NCI-H774 (cell line): ENCODE data around the gene SRCIN1.

Source experiments
- DNase-seq: peaks from one replicate; lab custom pipeline; 2025; lab: John Stamatoyannopoulos, UW

SRCIN1 gene

DNA sequence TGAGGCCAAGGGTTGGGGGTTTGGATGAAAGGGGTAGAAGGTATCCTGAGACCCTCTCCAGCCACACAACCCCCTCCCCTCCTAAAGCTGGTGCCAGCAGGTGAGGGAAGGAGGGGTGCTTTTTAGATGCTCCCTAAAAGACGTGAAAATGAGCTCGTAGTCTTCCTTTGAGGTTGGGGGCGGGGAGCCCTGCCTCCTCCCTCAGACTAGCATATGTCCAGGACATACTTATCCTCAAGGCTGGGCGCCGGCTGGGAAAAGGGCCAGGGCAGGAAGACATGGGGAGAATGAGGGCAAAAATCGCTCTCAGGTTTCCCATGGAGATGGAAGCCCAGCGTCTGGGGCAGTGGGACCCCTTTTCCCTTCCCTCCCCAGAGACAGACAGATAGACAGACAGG, 26.7 kb downstream of the SRCIN1 start:
- no peak for DNase-seq

DNA sequence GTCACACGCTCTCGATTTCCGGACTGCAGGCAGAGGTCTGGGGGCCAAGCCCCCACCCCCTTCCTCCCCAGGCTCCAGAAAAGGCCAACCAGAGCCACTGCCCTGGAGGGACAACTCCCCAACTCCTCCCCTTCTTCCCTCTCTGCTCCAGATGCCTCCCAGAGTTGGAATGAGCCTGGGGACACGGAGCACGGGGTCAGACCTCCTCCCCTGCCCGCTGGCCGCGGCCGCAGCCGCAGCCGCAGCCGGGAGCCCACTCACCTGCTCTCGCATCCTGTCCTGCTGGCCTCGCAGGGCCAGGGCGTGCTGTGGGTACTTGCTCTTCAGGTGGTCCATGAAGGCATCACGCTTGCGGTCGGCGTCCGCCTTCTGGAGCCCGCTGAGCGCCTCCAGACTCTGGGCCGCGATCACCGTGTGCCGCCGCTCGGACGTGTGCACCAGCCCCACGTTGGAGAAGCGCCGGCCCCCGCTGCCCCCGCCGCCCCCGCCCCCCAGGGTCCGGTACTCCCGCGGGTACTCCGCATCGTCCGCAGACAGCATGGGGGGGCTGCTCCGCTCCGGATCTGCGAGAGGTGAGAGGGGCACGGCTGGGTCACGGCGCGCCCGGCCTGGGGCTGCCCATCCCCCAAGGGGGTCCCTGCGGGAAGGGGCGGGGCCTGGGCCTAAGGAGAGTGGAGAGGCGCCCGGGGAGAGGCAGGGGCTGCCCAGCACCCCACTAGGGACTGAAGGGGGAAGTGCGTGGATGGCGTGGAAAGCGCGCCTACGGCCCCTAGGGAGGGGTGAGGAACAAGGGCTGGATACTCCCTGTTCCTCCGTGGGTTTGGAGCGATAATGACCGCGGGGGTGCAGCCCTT, 27.3 kb downstream of the SRCIN1 start:
- DNase-seq = no peak

DNA sequence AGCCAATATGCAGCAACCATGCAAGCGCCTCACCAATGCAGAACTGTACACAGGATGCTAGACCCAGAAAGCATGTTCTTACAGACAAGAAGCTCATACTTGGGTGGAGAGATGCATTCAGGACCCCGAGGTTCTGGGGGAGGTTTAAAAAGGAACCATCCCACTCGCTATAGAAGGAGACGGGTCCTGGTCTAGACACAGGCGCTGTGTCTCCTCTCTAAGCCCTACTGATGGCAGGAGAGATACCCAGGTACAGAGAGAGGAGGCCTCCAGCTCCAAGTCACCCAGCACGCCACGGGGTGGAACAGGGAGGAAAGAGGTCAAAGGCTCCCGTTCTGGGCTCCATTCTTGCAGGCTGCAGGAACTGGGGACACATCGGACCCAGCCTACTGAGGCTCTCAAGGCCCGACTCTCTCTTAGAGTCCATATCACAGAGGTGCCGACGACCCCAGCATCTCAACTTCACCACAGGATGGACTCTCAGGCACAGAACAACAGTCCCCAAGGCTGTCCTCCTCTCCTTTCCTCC, 28.0 kb downstream of the SRCIN1 start:
- no peak for DNase-seq

DNA sequence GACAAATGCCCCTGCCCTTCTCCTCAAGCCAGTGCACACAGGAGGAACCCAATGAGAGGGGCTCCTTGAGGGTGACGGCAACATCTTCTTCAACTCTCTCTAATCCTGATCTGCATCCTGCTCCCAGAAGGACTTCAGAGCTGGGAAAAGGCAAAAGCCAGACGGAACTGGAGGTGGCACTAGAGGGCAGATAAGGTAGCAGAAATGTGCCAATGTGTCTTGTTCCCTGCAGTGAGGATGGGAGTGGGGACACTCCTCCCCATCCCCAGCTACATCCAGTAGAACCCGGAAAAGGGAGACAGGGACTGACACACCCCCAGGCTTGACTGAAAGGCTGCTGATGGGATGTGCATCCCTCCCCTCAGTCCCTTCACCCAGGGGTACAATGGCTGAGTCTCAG, 28.5 kb downstream of the SRCIN1 start:
- no peak for DNase-seq

DNA sequence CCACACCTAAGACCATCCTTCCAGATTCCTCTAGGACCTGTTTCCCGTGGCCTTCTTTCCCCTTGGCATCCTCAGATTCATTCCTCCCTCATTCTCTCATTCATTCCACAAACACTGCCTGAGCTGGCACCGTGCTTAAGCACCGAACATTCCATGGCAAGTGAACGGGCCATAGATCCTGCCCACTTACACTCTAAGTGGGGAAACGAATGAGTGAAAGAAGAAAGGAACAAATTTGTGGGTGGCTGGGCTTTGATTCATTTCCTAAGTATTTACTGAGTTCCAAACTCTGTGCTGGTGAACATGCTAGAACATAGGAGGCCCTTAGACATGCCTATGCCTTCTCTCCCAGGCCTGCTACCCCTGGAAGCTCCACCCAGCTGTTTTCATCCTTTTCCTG, 30.0 kb downstream of the SRCIN1 start:
- DNase-seq = no peak

DNA sequence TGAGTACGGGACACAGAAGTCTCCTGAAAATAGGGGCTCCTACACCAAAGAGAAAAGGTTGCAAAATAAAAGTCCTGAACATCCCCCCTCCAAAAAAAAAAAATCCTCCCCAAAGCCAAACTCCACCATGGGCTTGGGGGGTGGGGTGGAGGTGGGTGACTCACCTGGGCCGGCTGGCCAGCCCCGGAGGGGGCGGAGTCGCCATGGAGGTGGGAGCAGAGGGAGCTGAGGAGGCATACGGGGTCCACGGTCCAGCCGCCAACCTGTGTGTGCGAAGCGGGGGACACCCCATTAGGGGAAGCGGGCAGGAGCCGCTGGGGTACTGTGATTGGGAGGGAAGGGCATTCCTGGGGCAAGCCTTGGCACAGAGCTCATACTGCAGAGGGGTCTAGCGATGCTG, 31.0 kb downstream of the SRCIN1 start:
- DNase-seq = no peak

DNA sequence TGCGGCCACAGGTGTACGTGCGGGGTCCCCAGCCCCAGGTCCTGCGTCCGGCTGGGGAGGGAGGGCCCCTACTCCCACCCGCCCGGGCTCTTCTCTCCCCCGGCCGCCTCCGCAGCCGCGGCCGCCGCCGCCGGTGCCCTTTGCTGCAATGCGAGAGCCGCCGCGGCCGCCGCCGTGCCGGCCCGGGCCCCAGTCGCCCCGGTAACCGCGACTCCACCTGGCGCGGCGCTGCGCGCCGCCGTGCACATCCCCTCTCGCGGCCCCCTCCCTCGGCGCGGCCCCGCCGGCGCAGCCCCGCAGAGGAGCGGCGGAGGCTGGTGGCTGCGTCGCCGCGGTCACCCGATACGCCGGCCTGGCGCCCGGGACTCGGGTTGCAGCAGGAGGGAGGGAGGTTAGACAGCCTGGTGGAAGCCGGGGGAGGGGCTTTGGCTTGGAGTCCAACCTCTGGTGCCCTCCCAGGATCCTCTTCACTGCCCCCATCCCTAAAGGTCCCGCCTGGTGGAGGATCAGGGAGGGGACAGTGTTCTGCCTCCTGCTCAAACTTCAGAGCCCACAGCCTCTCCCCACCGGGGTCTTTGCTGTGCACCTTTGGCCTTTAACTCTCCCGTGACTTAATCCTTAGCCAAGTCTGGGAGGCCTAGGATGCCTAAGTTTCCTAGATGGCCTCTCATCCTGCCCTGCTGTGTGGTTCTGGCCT, 32.9 kb downstream of the SRCIN1 start:
- peak; percentile 75 for DNase-seq

DNA sequence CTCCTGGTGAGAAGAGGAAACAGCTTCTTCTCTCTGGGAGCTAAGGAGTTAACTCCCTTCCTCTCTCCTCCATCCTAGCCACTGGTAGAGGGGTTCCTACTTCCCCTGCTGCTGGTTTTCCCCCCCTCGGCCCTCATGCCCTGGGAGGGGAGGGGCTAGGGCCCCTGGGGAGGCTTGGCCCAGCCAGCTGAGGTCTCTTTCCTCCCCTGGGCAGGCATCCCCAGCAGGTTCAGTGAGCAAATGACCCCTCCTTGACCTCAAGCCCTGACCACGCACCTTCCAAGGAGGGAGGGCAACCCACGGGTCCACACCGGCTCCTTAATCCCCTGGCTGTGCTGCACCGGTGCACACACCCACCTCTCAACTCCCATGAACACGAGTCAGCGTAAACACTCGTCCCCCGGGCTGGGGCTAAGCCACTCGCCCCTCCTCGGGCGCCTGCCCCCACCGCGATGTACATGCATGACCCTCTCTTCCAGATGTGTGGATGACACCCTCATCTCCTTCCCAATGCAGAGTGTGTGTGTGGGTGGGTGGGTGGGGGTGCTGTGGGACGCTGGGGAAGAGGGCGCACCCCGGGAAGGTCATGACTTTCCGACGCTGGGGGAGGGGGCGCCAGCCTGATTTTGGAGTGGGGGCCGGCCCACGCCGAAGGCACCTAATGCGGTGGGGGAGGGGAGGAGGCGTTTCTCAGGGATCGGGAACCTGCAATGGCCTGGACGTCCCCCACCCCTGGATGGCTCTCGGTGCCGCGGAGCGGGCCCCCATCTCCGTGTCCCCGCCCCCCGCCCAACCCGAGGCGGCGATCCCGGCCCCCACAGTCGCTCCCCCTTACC, 33.7 kb downstream of the SRCIN1 start:
- DNase-seq = no peak

DNA sequence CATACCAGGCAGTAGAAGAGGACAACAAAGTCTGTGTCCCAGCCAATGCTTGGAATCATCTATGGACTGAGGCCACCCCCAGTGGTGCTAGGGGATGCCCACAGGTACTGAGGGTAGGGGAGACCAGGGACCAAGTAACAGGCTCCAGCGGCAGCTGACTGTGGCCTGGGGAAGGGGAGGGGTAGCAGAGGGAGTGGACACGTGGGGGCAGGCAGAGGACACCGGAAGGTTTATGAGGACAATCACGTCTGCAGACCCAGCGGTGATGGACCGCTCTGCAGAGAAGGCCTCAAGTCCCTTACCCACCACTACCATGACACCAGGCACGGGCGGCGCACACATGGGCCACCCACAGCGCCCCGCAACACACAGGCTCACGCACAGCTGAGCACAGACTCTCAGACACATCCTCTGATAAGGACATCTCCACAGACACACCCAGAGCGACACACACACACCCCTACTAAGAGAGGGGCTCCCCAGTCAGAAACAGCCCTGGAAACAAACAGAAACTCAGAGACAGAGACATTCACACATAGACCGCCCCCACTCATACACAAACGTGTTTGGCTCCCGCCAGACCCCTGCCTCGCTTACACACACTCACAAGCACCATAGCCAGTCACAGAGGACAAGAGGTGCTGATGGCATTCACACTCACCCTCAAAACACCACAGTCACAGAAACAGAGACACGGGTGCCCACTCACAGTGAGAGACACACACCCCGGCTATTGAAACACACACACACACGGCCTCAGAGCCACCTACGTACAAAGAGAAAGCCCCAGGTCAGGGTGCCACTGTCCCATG, 35.8 kb downstream of the SRCIN1 start:
- no peak for DNase-seq

DNA sequence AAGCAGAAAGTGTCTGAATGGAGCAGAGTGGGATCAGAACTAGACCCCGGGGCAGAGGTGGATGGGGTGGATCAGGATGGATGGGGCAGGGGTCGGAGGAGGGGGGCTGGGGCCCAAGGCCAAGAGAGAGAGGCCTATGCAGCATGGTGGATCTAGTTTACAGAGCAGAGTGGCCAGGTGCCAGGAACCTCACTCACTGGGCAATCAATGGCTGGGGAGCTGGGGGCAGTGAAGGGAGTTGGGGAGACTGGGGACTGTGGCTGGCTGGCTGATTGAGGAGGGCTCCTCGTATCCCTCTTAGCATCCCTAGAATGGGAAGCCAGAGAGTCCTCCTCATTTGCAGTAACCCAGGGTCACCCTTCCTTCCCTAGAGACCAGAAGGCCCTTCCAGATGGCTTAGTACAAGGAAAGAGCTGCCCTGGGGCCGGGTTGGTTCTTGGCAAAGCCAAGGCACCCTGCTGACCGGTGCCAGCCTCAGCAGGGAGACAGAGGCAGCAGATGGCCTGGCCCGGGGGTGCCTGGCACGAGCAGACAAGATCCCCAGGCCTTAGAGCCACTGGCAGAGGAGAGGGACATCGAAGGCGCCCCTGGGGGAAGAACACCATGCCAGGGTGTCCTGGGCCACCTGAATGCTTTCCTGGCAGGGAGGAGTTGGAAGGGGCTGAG, 36.8 kb downstream of the SRCIN1 start:
- DNase-seq = peak; percentile 16

DNA sequence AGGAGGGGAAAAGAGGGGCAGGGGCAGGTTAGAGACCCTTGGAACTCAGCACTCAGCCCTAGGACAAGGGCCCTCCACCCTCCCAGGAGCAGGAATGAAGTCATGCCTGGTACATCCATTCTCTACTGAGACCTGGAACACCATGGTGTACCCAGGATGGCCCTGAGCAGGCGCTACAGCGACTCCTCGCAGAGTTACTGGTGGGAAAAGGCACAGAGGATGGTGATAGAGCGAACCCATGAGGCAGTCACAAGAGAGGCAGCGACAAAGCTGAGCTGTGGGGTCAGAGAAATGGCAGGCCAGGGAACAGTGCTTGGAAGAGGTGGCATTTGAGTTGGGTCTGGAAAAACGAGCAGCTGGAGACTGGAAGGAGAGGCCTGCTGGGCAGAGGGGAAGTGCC, 37.5 kb downstream of the SRCIN1 start:
- no peak for DNase-seq

DNA sequence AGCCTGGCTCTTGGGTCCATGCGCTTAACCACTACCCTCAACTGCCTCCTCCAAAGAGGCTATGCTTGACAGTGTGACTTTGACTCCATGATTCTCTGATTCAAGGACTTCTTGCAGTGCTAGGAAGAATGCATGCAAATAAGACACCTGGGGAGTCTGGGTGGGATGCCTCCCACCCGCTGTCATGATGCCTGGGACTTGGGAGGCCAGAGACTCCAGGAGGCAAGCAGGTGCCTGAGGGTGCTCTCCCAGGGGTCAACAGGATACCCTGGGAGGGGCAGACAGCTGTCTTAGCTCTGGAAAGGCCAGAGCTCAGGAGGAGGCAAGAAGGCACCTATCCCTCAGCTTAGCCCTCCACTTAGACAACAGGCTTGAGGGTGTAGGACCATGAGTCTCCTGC, 38.4 kb downstream of the SRCIN1 start:
- DNase-seq = no peak

DNA sequence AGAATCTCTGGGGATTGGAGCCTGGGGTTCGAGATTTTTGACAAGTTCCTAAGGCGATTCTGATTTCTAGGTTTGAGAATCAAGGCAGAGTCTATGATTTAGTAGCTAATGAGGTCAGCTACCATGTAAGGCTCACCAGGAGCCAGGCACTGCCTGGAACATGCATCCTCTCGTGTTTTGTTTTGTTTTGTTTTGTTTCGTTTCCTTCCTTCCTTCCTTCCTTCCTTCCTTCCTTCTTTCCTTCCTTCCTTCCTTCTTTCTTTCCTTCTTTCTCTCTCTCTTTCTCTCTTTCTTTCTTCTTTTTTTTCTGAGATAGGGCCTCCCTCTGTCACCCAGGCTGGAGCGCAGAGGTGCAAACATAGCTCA, 39.1 kb downstream of the SRCIN1 start:
- DNase-seq = no peak

DNA sequence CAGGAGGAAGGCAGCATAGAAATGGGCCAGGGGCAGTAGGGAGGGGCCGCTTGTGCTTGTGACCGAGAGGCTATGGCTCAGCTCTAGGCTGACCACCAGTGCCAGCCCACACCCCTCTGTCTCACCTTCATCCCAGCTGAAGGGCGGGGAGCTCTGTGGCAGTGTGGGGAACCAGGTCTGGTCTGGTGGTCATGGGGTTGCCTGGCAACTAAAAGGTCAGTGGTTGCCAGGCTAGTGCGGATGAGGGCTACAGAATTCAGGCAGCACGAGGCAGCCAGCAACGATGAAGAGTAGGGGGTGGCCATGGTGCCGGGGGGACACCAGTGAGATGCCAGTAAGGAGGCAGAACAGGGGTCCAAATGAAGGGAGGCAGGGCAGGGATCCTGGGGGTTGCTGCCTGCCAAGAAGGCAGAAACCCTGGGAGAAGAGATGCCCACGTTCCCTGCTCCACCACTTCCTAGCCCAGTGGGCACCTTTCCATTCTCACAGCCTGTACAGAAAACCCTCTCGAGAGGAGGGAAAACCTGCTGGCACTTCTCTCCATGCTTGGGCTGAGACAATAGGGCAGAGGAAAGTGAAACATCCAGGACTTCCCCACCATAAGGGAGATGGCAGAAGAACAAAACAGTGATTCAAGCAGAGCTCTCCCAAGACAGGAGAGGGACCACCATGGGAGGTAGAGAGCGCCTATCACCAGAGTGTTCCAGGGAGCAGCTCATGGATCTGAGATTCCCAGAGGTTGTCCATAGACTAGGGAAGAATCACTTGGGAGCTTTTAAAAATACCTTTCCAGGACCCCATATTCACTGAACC, 39.7 kb downstream of the SRCIN1 start:
- no peak for DNase-seq

DNA sequence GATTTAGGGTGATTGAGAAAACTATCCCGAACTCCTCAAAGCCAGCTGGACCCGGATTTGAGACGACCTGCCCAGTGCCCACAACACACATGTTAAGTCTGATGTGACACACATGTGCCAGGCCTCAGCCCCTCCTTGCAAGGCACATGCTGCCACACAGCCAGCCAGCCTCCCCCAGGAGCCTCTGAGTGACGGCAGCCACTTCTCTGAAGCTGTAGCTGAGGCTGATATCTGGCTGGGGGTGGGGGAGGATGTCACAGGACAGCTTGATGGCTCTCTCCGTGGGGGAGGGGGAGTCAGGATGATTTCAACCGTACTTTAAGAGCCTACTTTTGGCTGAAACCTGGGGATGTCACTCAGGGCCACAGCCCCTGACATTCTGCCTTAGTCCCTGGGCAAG, 40.9 kb downstream of the SRCIN1 start:
- DNase-seq = no peak

DNA sequence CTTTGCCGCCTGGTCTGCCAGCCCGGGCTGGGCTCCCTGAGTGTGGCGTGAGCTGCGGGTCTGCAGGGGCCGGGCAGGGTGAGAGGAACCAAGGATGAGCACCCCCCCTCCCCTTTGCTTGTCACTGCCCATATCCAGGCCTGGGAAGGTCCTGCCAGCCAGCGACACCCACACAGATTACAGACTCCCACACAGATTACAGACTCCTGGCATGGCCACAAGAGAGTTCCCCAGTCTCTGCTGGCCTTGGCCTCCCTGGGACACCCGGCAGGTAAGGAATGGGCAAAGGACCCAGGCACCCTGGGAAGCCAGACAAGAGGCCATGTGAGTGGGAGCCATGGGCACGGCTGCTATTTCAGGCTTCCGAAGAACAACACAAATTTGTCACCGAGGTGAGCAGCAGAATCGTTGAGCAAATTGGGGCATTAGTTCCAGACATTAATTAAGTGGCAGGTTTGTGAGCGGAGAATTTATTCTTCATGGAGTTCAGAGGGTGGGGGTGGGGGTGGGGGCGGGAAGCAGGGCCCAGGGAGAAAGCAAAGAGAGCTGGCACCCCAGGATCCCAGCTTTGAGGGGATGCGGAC, 41.4 kb downstream of the SRCIN1 start:
- no peak for DNase-seq

DNA sequence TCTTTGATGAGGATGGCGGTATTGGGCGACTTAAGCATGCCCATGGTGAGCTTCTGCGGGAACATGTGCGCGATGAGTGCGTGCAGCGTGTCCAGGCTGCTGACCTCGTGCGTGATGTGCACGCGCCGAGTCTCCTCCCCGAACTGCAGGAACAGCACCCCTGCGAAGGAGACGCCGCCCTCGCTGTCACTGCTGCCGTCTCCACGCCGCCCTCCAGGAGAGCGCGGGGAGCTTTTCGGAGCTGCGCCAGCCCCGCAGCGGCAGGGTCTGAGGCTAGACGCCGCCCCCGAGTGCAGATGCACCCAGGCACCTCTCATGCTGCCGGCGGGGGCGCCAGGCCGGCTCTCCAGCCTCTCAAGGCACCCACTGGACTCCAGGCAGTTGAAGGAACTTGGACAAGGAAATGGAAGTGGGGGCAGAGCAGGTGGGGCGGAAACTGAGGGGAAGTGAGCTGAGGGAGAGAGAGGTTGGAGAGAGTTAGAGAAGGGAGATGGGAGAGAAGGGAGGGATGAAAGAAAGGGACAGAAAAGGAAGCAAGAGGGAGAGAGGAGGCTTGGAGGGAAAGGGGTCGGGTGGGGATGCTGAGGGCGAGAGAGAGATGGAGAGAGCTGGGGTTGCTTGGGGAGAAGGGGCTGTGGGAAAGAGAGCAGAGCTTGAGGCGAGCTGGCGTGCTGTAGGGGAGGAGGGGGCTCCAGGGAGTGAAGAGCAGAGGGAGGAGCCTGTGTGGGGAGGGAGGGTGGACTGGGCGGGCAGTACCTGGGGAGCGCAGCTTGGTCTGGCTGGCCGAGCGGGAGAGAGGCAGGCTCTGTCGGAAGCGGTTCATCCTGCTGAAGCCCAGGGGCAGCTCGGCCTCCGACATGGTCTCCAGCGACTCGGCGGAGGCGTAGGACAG, 42.1 kb downstream of the SRCIN1 start:
- no peak for DNase-seq

DNA sequence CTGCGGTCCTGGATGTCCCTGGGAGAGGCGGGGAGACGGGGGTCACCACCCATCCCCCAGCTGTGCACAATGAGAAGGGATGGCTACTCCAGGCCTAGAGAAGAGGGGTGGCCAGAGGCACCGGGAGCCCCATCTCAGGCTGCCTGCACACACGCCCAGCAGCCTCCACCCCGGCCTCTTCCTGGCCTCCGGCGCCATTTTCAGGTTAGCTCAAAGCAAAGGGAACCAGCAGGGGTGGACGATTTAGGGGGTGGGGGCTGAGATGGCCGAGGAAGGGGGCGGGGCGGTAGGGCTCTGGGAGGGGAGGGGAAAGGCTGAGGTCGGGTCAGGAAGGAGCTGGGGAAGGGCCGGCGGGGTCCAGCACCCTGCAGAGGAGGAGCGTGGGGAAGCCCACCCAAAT, 42.8 kb downstream of the SRCIN1 start:
- no peak for DNase-seq

DNA sequence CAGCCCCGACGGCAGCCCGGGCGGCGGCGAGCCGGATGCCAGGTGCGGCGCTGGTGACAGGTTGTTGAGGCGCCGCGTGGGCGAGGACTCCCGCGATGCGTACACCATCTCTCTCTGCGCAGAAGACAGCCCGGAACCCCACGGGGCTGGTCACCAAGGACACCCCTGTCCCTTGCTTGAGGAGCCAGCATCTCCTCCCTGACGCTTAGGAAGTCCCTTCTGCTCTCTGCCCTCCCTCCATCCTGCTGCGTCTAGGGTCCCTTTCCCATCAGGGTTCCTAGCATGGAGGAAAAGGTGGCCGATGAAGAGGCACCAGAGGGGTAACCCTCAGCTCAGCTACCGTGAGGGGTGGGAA, 43.6 kb downstream of the SRCIN1 start:
- no peak for DNase-seq
